Heart left ventricle (tissue), 16 donors: ENCODE results near the gene UNC13C. TPM values are rescaled to one million over a fixed set of nuclear protein-coding genes. Genes with fewer than 3 reads are reported as not detected.

ENCODE experiments used
- ATAC-seq, 4 donors: fragments of 200-7000 bp; cut with Tn5 transposase; one replicate each; pipeline ENCODE4 v1.9.1; 2020 to 2022; ENCODE audit warnings: moderate library complexity in 4 of 4, mild to moderate bottlenecking in 3 of 4, moderate number of reproducible peaks in 1 of 4
- DNase-seq, 5 donors: peaks; one replicate each; pipeline ENCODE4 v3.0.0-alpha.2; 2020
- H3K27ac ChIP-seq, 12 donors: fragments of 200-600 bp; sonication (generic) in 4 of 12; one replicate each; pipeline versions ENCODE4 v1.5.0 to v1.8.0; 2016 to 2022; ENCODE audit warnings: mild to moderate bottlenecking in 2 of 12
- H3K27me3 ChIP-seq, 9 donors: fragments of 200-600 bp; sonication (generic) in 2 of 9; one replicate each; pipeline versions ENCODE4 v1.5.1 to v1.8.0; 2016 to 2022; ENCODE audit warnings: mild to moderate bottlenecking in 3 of 9
- H3K36me3 ChIP-seq, 9 donors: fragments of 200-600 bp; sonication (generic) in 2 of 9; one replicate each; pipeline versions ENCODE4 v1.5.0 to v1.8.0; 2018 to 2022; ENCODE audit warnings: mild to moderate bottlenecking in 2 of 9
- H3K4me1 ChIP-seq, 12 donors: fragments of 200-600 bp; sonication (generic) in 4 of 12; one replicate each; pipeline versions ENCODE4 v1.5.0 to v1.8.0; 2016 to 2022; ENCODE audit warnings: mild to moderate bottlenecking in 3 of 12
- H3K4me3 ChIP-seq, 12 donors: fragments of 200-600 bp; sonication (generic) in 4 of 12; one replicate each; pipeline versions ENCODE4 v1.5.0 to v1.8.0; 2017 to 2022; ENCODE audit warnings: mild to moderate bottlenecking in 9 of 12, moderate library complexity in 4 of 12
- H3K9me3 ChIP-seq, 12 donors: fragments of 200-600 bp; sonication (generic) in 4 of 12; one replicate each; pipeline versions ENCODE4 v1.5.0 to v1.8.0; 2016 to 2022; ENCODE audit warnings: mild to moderate bottlenecking in 1 of 12
- CTCF ChIP-seq, 12 donors: fragments of 200-600 bp; sonication (generic) in 4 of 12; IDR thresholded peaks; one replicate each; pipeline versions ENCODE4 v1.5.0 to v1.8.0; 2018 to 2022; ENCODE audit warnings: antibody characterized with exemption in 12 of 12, mild to moderate bottlenecking in 5 of 12
- POLR2A ChIP-seq, 2 donors: fragments of 450-650 bp; IDR thresholded peaks; one replicate each; pipeline ENCODE4 v1.6.1; 2017; ENCODE audit warnings: antibody characterized with exemption in 2 of 2, mild to moderate bottlenecking in 2 of 2, moderate library complexity in 2 of 2
- WGBS, 4 donors: extraction: QIAGEN DNeasy Blood & Tissue Kit in 2 of 4; methylation state at CpG; one replicate each; pipeline versions ENCODE4 v1.1.5 to v1.1.7; 2013 to 2018; 5-methylcytosine and 5-hydroxymethylcytosine counted together
- intact Hi-C, 10 donors: fragments of 100-400 bp; cut with DNase I; formaldehyde crosslinking; loops; one replicate each; pipeline versions ENCODE4 v1.11.1 to v1.14.2; 2022
- polyA plus RNA-seq, 2 donors: library from polyadenylated mRNA; stranded (reverse); fragments of 200-250 nt; gene quantifications; one replicate each; pipeline ENCODE4 v1.2.3, GENCODE V29; 2013
- total RNA-seq, 9 donors: library from RNA; depleted of rRNA in 2 of 9; stranded (reverse); fragments of >200 nt in 2 of 9; fragmentation: NEBNext Ultra II Directional in 3 of 9; extraction: Animal tissue kit (Norgen Biotek cat#: 25700) in 3 of 9; gene quantifications; one replicate each; pipeline versions ENCODE4 v1.1.0 to v1.2.4, GENCODE V29; 2016 to 2023
- donor health status: ischemic (EF 13 %, LVEDD 7.1; RV severe dilation, severe dysfunction).
- donor health status: healthy with polysubstance abuse.
- donor health status: DM: no; HTN: yes; CAD: no.
- donor health status: DM: no; HTN: no; CAD: no.
- donor health status: ischemic (EF 25% LVEDD 6.9; RV normal size, moderate dysfunction).
- donor health status: ischemic (EF 25% LVEDD 5.7; RV mildly dilated, moderate dysfunction).
- donor health status: healthy.
- donor health status: DM: yes; HTN: yes; CAD: no.
- donor health status: ischemic (EF 35%, LVEDD 5.7; RV mildly dilated, moderate dysfunction).
- donor health status: nonischemic (EF 11% LVEDD 7.7; RV severe dilation, severe dysfunction).
- donor health status: DM: yes; HTN: yes; CAD: no.
- donor health status: PGD.
- donor health status: ischemic (EF 29% LVEDD 5.4; RV normal size, mild dysfunction).
- donor health status: nonischemic (EF 23%, LVEDD 6.1; RV moderate dilation, normal function).

Gene UNC13C
- total and polyA plus RNA-seq, 11 donors = 0.07 to 0.71 (median 0.39) TPM; not detected in 5

- Histone ChIP-seq H3K27ac (no peak overlapping the region), H3K4me1 (no peaks in the 10 kb centered on the region), H3K4me3 (no peak overlapping the region), H3K9me3 (peaks cover 0 to 3% (median 0%) of the 10 kb centered on the region in 12 donors), H3K27me3 (no peaks in the 10 kb centered on the region), H3K36me3 (no peaks in the 10 kb centered on the region)
- TF ChIP-seq CTCF (IDR thresholded peaks at IDR 0.05) = no peak
- ATAC-seq = no peak
- intact Hi-C loops = no loop called here
- DNase-seq = no peak
- 63 to 75% (median 68%) methylated on average over 3 of the region's 3 CpGs for WGBS, 4 donors
Observed at GRCh38 chr15:54131410-54131809, 153.2 kb downstream of the UNC13C start.

- Histone ChIP-seq H3K36me3 (no peaks in the 10 kb centered on the region), H3K27me3 (no peaks in the 10 kb centered on the region), H3K27ac (no peak overlapping the region), H3K9me3 (no peaks in the 10 kb centered on the region), H3K4me1 (no peaks in the 10 kb centered on the region), H3K4me3 (no peak overlapping the region)
- intact Hi-C loops = no loop called here
- TF ChIP-seq CTCF (IDR thresholded peaks at IDR 0.05) (no peak), POLR2A (IDR thresholded peaks at IDR 0.05) (no peak)
- WGBS, 4 donors = 54 to 68% (median 66%) methylated on average over 1 of the region's 1 CpG
- ATAC-seq (no peak), DNase-seq (no peak)
Observed at GRCh38 chr15:54149115-54149531, 170.9 kb downstream of the UNC13C start.

- intact Hi-C loops = no loop called here
Observed at GRCh38 chr15:54150255-54150654, 172.0 kb downstream of the UNC13C start.

GRCh38 chr15:54159012-54159411 lies 180.8 kb downstream of the UNC13C start:
- no peaks in the 10 kb centered on the region for H3K36me3 ChIP-seq
- WGBS, 4 donors = 83 to 86% (median 84%) methylated on average over 4 of the region's 4 CpGs
- no peak overlapping the region for H3K4me3 ChIP-seq

More at GRCh38 chr15:54150255-54150654, 172.0 kb downstream of the UNC13C start:
- H3K4me1 ChIP-seq = no peaks in the 10 kb centered on the region
- H3K9me3 ChIP-seq = no peaks in the 10 kb centered on the region
- ATAC-seq (no peak), DNase-seq (no peak)
- no peak for TF ChIP-seq POLR2A (IDR thresholded peaks at IDR 0.05)
- no peak for TF ChIP-seq CTCF (IDR thresholded peaks at IDR 0.05)
- no peak overlapping the region for H3K27ac ChIP-seq
- H3K36me3 ChIP-seq = no peaks in the 10 kb centered on the region
- WGBS, 4 donors = 56 to 68% (median 66%) methylated on average over 4 of the region's 4 CpGs
- no peak overlapping the region for H3K4me3 ChIP-seq
- no peaks in the 10 kb centered on the region for H3K27me3 ChIP-seq

More at GRCh38 chr15:54159012-54159411, 180.8 kb downstream of the UNC13C start:
- ATAC-seq = no peak
- H3K27ac ChIP-seq = no peak overlapping the region
- H3K4me1 ChIP-seq = no peaks in the 10 kb centered on the region
- no peak for DNase-seq
- intact Hi-C loops = no loop called here
- TF ChIP-seq POLR2A (IDR thresholded peaks at IDR 0.05) (no peak), CTCF (IDR thresholded peaks at IDR 0.05) (no peak)
- no peaks in the 10 kb centered on the region for H3K27me3 ChIP-seq
- H3K9me3 ChIP-seq = no peaks in the 10 kb centered on the region
